ENCODE measurements around the gene TAF9. TPM values are rescaled to one million over a fixed set of nuclear protein-coding genes. Genes with fewer than 3 reads are reported as not detected.

The TAF9 gene
- total and polyA plus RNA-seq, 2 of the 13 experiments (the other 11 are each of a cell fraction or from before 2014, with no cell fraction given) = 113 to 218 TPM

- TF ChIP-seq ZNF407 (CRISPR knock-in tag; IDR thresholded peaks at IDR 0.05; ENCODE audit: not compliant biosample characterization) (peak; percentile 80), PAX8 (CRISPR knock-in tag; IDR thresholded peaks at IDR 0.05; ENCODE audit: borderline replicate concordance) (no peak), ZNF616 (CRISPR knock-in tag; IDR thresholded peaks at IDR 0.05; ENCODE audit: low read depth) (no peak), CBX2 (IDR thresholded peaks at IDR 0.05; ENCODE audit: low read depth, low read length) (no peak), CBX2 (CRISPR knock-in tag; IDR thresholded peaks at IDR 0.05; ENCODE audit: low read depth) (no peak), NFYB (CRISPR knock-in tag; IDR thresholded peaks at IDR 0.05) (no peak), ZSCAN5A (CRISPR knock-in tag; IDR thresholded peaks at IDR 0.05; ENCODE audit: borderline replicate concordance) (peak; percentile 79; the same call in 1 of the 2 replicates), RFX5 (IDR thresholded peaks at IDR 0.05; ENCODE audit: low read depth, low read length) (no peak), TP53 (CRISPR knock-in tag; conservative IDR thresholded peaks at IDR 0.05) (no peak), THAP7 (CRISPR knock-in tag; IDR thresholded peaks at IDR 0.05) (peak; percentile 93), ESRRA (CRISPR knock-in tag; IDR thresholded peaks at IDR 0.05; ENCODE audit: low read depth) (peak; percentile 23; the same call in 1 of the 2 replicates), ZFP62 (CRISPR knock-in tag; IDR thresholded peaks at IDR 0.05) (no peak), ZNF552 (CRISPR knock-in tag; IDR thresholded peaks at IDR 0.05; ENCODE audit: borderline replicate concordance) (peak; percentile 53; the same call in 1 of the 2 replicates), ZNF562 (CRISPR knock-in tag; IDR thresholded peaks at IDR 0.05; ENCODE audit: borderline replicate concordance) (no peak), KLF11 (CRISPR knock-in tag; IDR thresholded peaks at IDR 0.05) (0 out of 2 replicates have a peak, but pooled peaks have one; percentile 6), HMGXB4 (CRISPR knock-in tag; IDR thresholded peaks at IDR 0.05; ENCODE audit: borderline replicate concordance in 1 of 2, low read depth in 1 of 2) (peak; percentile 10 to 82)
These were observed 45.7 kb upstream of the TAF9 start, which contains the start of gene MARVELD2 (continued) for GRCh38 chr5:69414885-69415583.
